Measurements from ENCODE around the gene FUT1. TPM values are rescaled to one million over a fixed set of nuclear protein-coding genes. Genes with fewer than 3 reads are reported as not detected.
A peak's percentile ranks its signal among the peaks of the same experiment; 100 is the strongest.

Gene FUT1
- total RNA-seq, 1 donor from 2014 or later, result 2.9 TPM

DNA sequence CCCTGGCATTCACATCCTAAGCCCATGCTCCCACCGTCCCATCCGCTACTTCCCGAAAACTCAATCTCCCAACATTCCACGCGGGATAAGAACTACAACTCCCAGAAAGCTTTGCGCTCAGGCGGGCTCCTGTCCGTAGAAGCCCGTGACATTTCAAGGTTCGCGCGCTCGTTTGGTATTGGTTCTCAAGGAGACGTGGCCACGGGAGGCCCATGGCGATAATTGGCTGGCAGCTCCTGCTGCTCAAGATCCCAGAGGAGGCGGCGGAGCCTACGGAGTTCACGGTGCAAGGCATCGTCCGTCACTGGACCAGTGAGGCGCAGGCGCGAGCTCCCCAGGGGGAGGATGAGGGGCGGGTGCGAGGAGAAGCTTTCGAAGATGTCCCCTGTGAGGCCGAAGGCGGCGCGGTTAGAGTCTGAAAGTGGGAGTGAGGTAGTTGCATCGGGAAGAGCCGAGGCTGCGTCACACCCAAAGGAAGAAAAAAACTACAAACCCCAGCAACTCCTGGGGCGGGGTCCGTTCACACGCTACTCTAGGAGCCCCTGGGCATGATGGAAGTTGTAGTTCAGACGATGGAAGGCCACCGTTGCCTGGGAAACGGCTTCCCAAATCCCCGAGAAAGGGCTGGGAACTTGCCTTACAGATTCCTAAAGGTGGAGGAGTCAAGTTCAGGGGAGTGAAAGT lies 31.7 kb downstream of the FUT1 start:
- H3K36me3 ChIP-seq, result no peaks in the 10 kb centered on the region
- peaks cover 14% of the 10 kb centered on the region for H3K27me3 Mint-ChIP-seq (ENCODE audit: insufficient read depth, low read depth)
- peaks cover 13% of the 10 kb centered on the region for H3K4me1 ChIP-seq
- H3K9me3 ChIP-seq (ENCODE audit: low read depth), result no peaks in the 10 kb centered on the region
- H3K27me3 ChIP-seq, result no peaks in the 10 kb centered on the region
- no peaks in the 10 kb centered on the region for H3K36me3 Mint-ChIP-seq
- no peaks in the 10 kb centered on the region for H3K79me2 ChIP-seq (ENCODE audit: low read depth)
- H3K9ac ChIP-seq, result no peak overlapping the region
- H3F3A ChIP-seq (ENCODE audit: low read depth), result peaks cover 17% of the 10 kb centered on the region
- TF ChIP-seq EZH2 (IDR thresholded peaks at IDR 0.05), result no peak
- TF ChIP-seq EZH2phosphoT487 (IDR thresholded peaks at IDR 0.05), result no peak
- peak overlapping the region; percentile 62 for H3K4me3 ChIP-seq
- peak overlapping the region; percentile 61 for H3K4me2 ChIP-seq
- peak overlapping the region; percentile 97 for H3K4me3 Mint-ChIP-seq
- H2AFZ ChIP-seq (replicated peaks), result peak overlapping the region; percentile 74
- H4K20me1 ChIP-seq (ENCODE audit: low read depth), result no peaks in the 10 kb centered on the region
- no peak overlapping the region for H3K27ac ChIP-seq
- H3K4me1 Mint-ChIP-seq, result peaks cover 55% of the 10 kb centered on the region
- DNase-seq (ENCODE audit: low spot score), result peak; percentile 100
- H3K27ac Mint-ChIP-seq, result peak overlapping the region; percentile 99
- no peaks in the 10 kb centered on the region for H3K9me3 Mint-ChIP-seq

DNA sequence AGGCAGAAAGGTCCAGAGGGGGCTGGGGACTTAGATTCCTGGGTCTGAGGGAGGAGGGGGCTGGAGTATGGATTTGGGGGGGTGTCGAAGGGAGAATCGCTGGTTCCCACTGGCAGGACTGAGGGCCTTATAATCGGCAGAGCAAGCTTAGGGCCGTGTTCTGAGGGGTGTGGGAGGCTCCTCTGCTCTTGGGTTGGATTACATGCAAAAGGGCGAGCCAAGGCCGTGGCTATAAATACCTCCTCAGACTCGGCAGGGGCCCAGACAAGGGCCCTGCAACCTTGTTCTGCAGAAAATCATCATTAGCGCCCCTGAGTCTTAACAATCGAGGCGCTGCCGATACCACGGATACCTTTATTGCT lies 32.2 kb downstream of the FUT1 start:
- H3K36me3 ChIP-seq, result no peaks in the 10 kb centered on the region
- peak overlapping the region; percentile 99 for H3K27ac Mint-ChIP-seq
- H2AFZ ChIP-seq (replicated peaks), result no peak overlapping the region
- no peaks in the 10 kb centered on the region for H3K27me3 ChIP-seq
- peaks cover 14% of the 10 kb centered on the region for H3K27me3 Mint-ChIP-seq (ENCODE audit: insufficient read depth, low read depth)
- peak overlapping the region; percentile 61 for H3K4me2 ChIP-seq
- H3K9ac ChIP-seq, result no peak overlapping the region
- H3K36me3 Mint-ChIP-seq, result no peaks in the 10 kb centered on the region
- no peaks in the 10 kb centered on the region for H3K9me3 Mint-ChIP-seq
- peaks cover 55% of the 10 kb centered on the region for H3K4me1 Mint-ChIP-seq
- H3K27ac ChIP-seq, result no peak overlapping the region
- no peaks in the 10 kb centered on the region for H3K9me3 ChIP-seq (ENCODE audit: low read depth)
- peaks cover 13% of the 10 kb centered on the region for H3K4me1 ChIP-seq
- TF ChIP-seq EZH2 (IDR thresholded peaks at IDR 0.05) (no peak), EZH2phosphoT487 (IDR thresholded peaks at IDR 0.05) (no peak), CTCF (IDR thresholded peaks at IDR 0.05) (no peak)
- no peaks in the 10 kb centered on the region for H3K79me2 ChIP-seq (ENCODE audit: low read depth)
- peak overlapping the region; percentile 62 for H3K4me3 ChIP-seq
- H4K20me1 ChIP-seq (ENCODE audit: low read depth), result no peaks in the 10 kb centered on the region
- H3K4me3 Mint-ChIP-seq, result peak overlapping the region; percentile 97
- no peak for DNase-seq (ENCODE audit: low spot score)
- peaks cover 22% of the 10 kb centered on the region for H3F3A ChIP-seq (ENCODE audit: low read depth)

GRCh38 chr19:48719263-48720171 lies 32.9 kb downstream of the FUT1 start, which contains the start of gene MAMSTR:
TSS of gene MAMSTR (minus strand) at chr19:48719725. CDS start at chr19:48719031, 694 bp downstream.
- peak within 1 kb of the TSS; percentile 62 for H3K4me3 ChIP-seq
- no peaks in the 10 kb centered on the region for H3K9me3 ChIP-seq (ENCODE audit: low read depth)
- peak within 1 kb of the TSS; percentile 97 for H3K4me3 Mint-ChIP-seq
- H3K36me3 Mint-ChIP-seq, result no peaks in the 10 kb centered on the region
- peaks cover 26% of the 10 kb centered on the region for H3F3A ChIP-seq (ENCODE audit: low read depth)
- TF ChIP-seq EZH2 (IDR thresholded peaks at IDR 0.05) (no peak), EZH2phosphoT487 (IDR thresholded peaks at IDR 0.05) (no peak), CTCF (IDR thresholded peaks at IDR 0.05) (no peak)
- H3K4me2 ChIP-seq, result peak within 1 kb of the TSS; percentile 61
- H3K79me2 ChIP-seq (ENCODE audit: low read depth), result no peaks in the 10 kb centered on the region
- H3K9ac ChIP-seq, result no peak within 1 kb of the TSS
- H3K36me3 ChIP-seq, result no peaks in the 10 kb centered on the region
- H3K27ac ChIP-seq, result no peak within 1 kb of the TSS
- H3K27me3 Mint-ChIP-seq (ENCODE audit: insufficient read depth, low read depth), result peaks cover 11% of the 10 kb centered on the region
- no peak within 1 kb of the TSS for H2AFZ ChIP-seq (replicated peaks)
- H4K20me1 ChIP-seq (ENCODE audit: low read depth), result no peaks in the 10 kb centered on the region
- peaks cover 13% of the 10 kb centered on the region for H3K4me1 ChIP-seq
- H3K9me3 Mint-ChIP-seq, result no peaks in the 10 kb centered on the region
- peaks cover 56% of the 10 kb centered on the region for H3K4me1 Mint-ChIP-seq
- H3K27me3 ChIP-seq, result no peaks in the 10 kb centered on the region
- DNase-seq (ENCODE audit: low spot score), result no peak
- H3K27ac Mint-ChIP-seq, result peak within 1 kb of the TSS; percentile 99

Data from neural progenitor cell (in vitro differentiated cells).